WTC11 (cell line): ENCODE results near the gene APPBP2.

Source experiments
- AFF4 ChIP-seq: sonication (generic); formaldehyde crosslinking; IDR thresholded peaks from 2 replicates; pipeline ENCODE4 v1.8.1; 2023; ENCODE audit warnings: mild to moderate bottlenecking, missing genetic modification reagents, borderline replicate concordance
- CTCF ChIP-seq: fragments of 200-600 bp; IDR thresholded peaks from 2 replicates; pipeline ENCODE4 v1.8.0; 2022; ENCODE audit warnings: antibody characterized with exemption
- ESRRA ChIP-seq: sonication (generic); formaldehyde crosslinking; IDR thresholded peaks from 2 replicates; pipeline ENCODE4 v1.8.1; 2022; ENCODE audit warnings: mild to moderate bottlenecking, missing genetic modification reagents, borderline replicate concordance
- HMGA2 ChIP-seq: fragments of 250-450 bp; sonication (Bioruptor Pico); IDR thresholded peaks from 2 replicates; pipeline ENCODE4 v1.4.0; 2021; ENCODE audit warnings: mild to moderate bottlenecking, moderate library complexity
- NFYB ChIP-seq: sonication (generic); formaldehyde crosslinking; conservative IDR thresholded peaks from 2 replicates; pipeline ENCODE4 v1.8.0; 2022; ENCODE audit warnings: low read depth, missing genetic modification reagents
- RELA ChIP-seq: sonication (generic); formaldehyde crosslinking; IDR thresholded peaks from 2 replicates; pipeline ENCODE4 v1.8.1; 2022; ENCODE audit warnings: missing genetic modification reagents, mild to moderate bottlenecking, borderline replicate concordance
- SP1 ChIP-seq: sonication (generic); formaldehyde crosslinking; conservative IDR thresholded peaks from 2 replicates; pipeline ENCODE4 v1.8.1; 2022; ENCODE audit warnings: missing genetic modification reagents
- ZBTB43 ChIP-seq: sonication (generic); formaldehyde crosslinking; IDR thresholded peaks from 2 replicates; pipeline ENCODE4 v1.8.1; 2023; ENCODE audit warnings: mild to moderate bottlenecking, missing genetic modification reagents

GRCh38 chr17:60542071-60542470 lies 16.0 kb upstream of the APPBP2 start:
- no peak for TF ChIP-seq RELA (CRISPR knock-in tag)
- TF ChIP-seq CTCF: no peak
- no peak for TF ChIP-seq ESRRA (CRISPR knock-in tag)
- TF ChIP-seq ZBTB43 (CRISPR knock-in tag): no peak
- no peak for TF ChIP-seq SP1
- TF ChIP-seq HMGA2 (CRISPR knock-in tag): no peak
- TF ChIP-seq NFYB (CRISPR knock-in tag): no peak
- no peak for TF ChIP-seq AFF4 (CRISPR knock-in tag)
